Body of pancreas (tissue), 4 donors: ENCODE measurements around the gene DCLRE1C. TPM values are rescaled to one million over a fixed set of nuclear protein-coding genes. Genes with fewer than 3 reads are reported as not detected.
"Not testable (repeated sequence)": the region's sequence is repeated elsewhere in the genome, so short reads cannot be mapped to it uniquely, and the experiment has no call there.

Experiments used
- ATAC-seq: fragments of 150-250 bp; one replicate; pipeline ENCODE4 v1.9.1; 2016
- DNase-seq, 4 donors: peaks; one replicate each; pipeline ENCODE4 v3.0.0-alpha.2; 2019
- H3K27ac ChIP-seq, 4 donors: fragments of 200-600 bp; sonication (generic); 1 replicate in 3 of 4; 2 replicates in 1 of 4; pipeline versions ENCODE4 v1.5.1 to v1.6.1; 2016 to 2019; ENCODE audit warnings: mild to moderate bottlenecking in 1 of 4, mixed read lengths in 1 of 4, moderate library complexity in 1 of 4
- H3K27me3 ChIP-seq, 2 donors: fragments of 200-600 bp; sonication (generic); one replicate each; pipeline ENCODE4 v1.6.0; 2016; ENCODE audit warnings: mild to moderate bottlenecking in 1 of 2
- H3K36me3 ChIP-seq, 2 donors: fragments of 200-600 bp; sonication (generic); replicated peaks in 1 of 2; 2 replicates each; pipeline ENCODE4 v1.5.1; 2016; ENCODE audit warnings: low read depth in 2 of 2; ENCODE audit not compliant: insufficient read depth in 1 of 2
- H3K4me1 ChIP-seq: fragments of 200-600 bp; sonication (generic); one replicate; pipeline ENCODE4 v1.6.0; 2016
- H3K4me3 ChIP-seq, 2 donors: fragments of 200-600 bp; sonication (generic); 1 replicate in 1 of 2; 2 replicates in 1 of 2; pipeline ENCODE4 v1.5.1; 2016 to 2019
- H3K9me3 ChIP-seq, 3 donors: fragments of 200-600 bp; sonication (generic); 1 replicate in 2 of 3; 2 replicates in 1 of 3; pipeline ENCODE4 v1.5.1; 2016
- CTCF ChIP-seq, 7 experiments: fragments of 450-650 bp in 4 of 7; fragments of 200-600 bp in 3 of 7; sonication (generic) in 3 of 7; IDR thresholded peaks; one replicate each; pipeline ENCODE4 v1.5.1; 2016 to 2019; ENCODE audit warnings: antibody characterized with exemption in 7 of 7
- POLR2A ChIP-seq, 3 donors: fragments of 450-650 bp; IDR thresholded peaks; one replicate each; pipeline ENCODE4 v1.6.1; 2016; ENCODE audit warnings: antibody characterized with exemption in 3 of 3, mild to moderate bottlenecking in 2 of 3
- WGBS, 2 donors: methylation state at CpG; one replicate each; pipeline ENCODE4 v1.1.5; 2017; 5-methylcytosine and 5-hydroxymethylcytosine counted together
- intact Hi-C: fragments of 100-400 bp; cut with DNase I; formaldehyde crosslinking; loops from one replicate; pipeline ENCODE4 v1.15.1; 2023
- total RNA-seq, 2 donors: library from RNA; depleted of rRNA; stranded (reverse); fragments of >200 nt; gene quantifications; one replicate each; pipeline ENCODE4 v1.1.0, GENCODE V29; 2016

Gene DCLRE1C
- total RNA-seq, 2 donors from 2014 or later = 4.7 to 10.9 TPM

GRCh38 chr10:14953424-14954000 lies 384 bp downstream of the DCLRE1C start:
- intact Hi-C loops = no loop called here
- H3K9me3 ChIP-seq = no peaks in the 10 kb centered on the region

DNA sequence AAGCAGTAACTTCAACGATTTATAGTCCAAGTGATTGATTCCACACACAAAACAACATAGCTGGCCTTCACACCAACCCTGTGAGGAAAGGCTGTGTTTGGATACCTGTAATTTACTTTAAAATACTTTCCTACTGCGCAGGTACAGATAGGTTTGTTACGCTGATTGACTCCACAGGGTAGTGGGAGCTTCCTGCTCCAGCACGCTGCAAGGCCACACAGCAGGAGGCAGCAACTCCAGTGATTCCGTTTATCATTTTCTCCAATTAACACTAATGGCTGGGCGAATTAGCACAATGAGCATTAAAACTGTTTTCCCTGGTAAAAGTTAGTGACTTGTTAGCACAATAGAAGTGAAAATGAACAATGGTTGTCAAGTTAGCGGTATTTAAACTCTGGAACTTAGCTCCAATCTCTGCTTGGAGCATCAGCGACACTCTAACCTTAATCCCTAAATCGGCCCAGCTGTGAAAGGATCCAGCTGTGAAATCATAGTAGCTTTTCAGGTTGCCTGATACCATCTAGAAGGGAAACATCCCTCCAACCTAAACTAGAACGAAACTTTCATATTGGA lies 959 bp downstream of the DCLRE1C start:
- TF ChIP-seq POLR2A (IDR thresholded peaks at IDR 0.05) (no peak), CTCF (IDR thresholded peaks at IDR 0.05) (no peak)
- ATAC-seq = no peak
- WGBS, 2 donors = 38 to 41% methylated on average over 10 of the region's 10 CpGs

More at GRCh38 chr10:14953424-14954000, 384 bp downstream of the DCLRE1C start:
- Histone ChIP-seq H3K4me3 (peak overlapping the region; percentile 14 to 24), H3K36me3 (no peaks in the 10 kb centered on the region), H3K4me1 (peaks cover 25% of the 10 kb centered on the region), H3K27me3 (no peaks in the 10 kb centered on the region), H3K27ac (peak overlapping the region; percentile 76 to 90 (median 86))
- TF ChIP-seq CTCF (IDR thresholded peaks at IDR 0.05) (no peak), POLR2A (IDR thresholded peaks at IDR 0.05) (no peak)
- WGBS, 2 donors = 4 to 9% methylated on average over 16 to 32 of the region's 32 CpGs
- peak; percentile 37 to 55 (median 42) for DNase-seq
- ATAC-seq = peak; percentile 34

GRCh38 chr10:14949291-14949690 lies 4.6 kb downstream of the DCLRE1C start:
- DNase-seq (no peak), ATAC-seq (no peak)
- intact Hi-C loops = no loop called here
- WGBS, 2 donors = 85 to 95% methylated on average over 5 of the region's 5 CpGs
- no peak overlapping the region for H3K4me3 ChIP-seq
- TF ChIP-seq POLR2A (IDR thresholded peaks at IDR 0.05) (no peak), CTCF (IDR thresholded peaks at IDR 0.05) (no peak)
- H3K4me1 ChIP-seq = peaks cover 15% of the 10 kb centered on the region
- no peaks in the 10 kb centered on the region for H3K9me3 ChIP-seq
- H3K27me3 ChIP-seq = no peaks in the 10 kb centered on the region
- H3K36me3 ChIP-seq = peaks cover 0 to 7% of the 10 kb centered on the region in 2 donors
- no peak overlapping the region for H3K27ac ChIP-seq

More for the DNA sequence above, 959 bp downstream of the DCLRE1C start:
- Histone ChIP-seq H3K4me1 (peaks cover 25% of the 10 kb centered on the region), H3K9me3 (no peaks in the 10 kb centered on the region), H3K27ac (peak overlapping the region; percentile 76 to 90 (median 86)), H3K27me3 (no peaks in the 10 kb centered on the region), H3K36me3 (no peaks in the 10 kb centered on the region), H3K4me3 (no peak overlapping the region)
- no peak for DNase-seq
- intact Hi-C loops = no loop called here

GRCh38 chr10:14947268-14947667 lies 6.6 kb downstream of the DCLRE1C start:
- Histone ChIP-seq H3K4me1 (no peaks in the 10 kb centered on the region), H3K4me3 (no peak overlapping the region), H3K27ac (no peak overlapping the region), H3K9me3 (no peaks in the 10 kb centered on the region), H3K36me3 (peaks cover 0 to 12% of the 10 kb centered on the region in 2 donors), H3K27me3 (no peaks in the 10 kb centered on the region)
- DNase-seq (no peak), ATAC-seq (no peak)
- no peak for TF ChIP-seq CTCF (IDR thresholded peaks at IDR 0.05)
- no peak for TF ChIP-seq POLR2A (IDR thresholded peaks at IDR 0.05)
- 89 to 97% methylated on average over 1 of the region's 1 CpG for WGBS, 2 donors
- intact Hi-C loops = no loop called here

- no peak overlapping the region for H3K4me3 ChIP-seq
- no peak overlapping the region for H3K27ac ChIP-seq
- H3K9me3 ChIP-seq = no peaks in the 10 kb centered on the region
- H3K4me1 ChIP-seq = no peaks in the 10 kb centered on the region
- H3K36me3 ChIP-seq = peaks cover 0 to 13% of the 10 kb centered on the region in 2 donors
- no peaks in the 10 kb centered on the region for H3K27me3 ChIP-seq
- no peak for ATAC-seq
- intact Hi-C loops = no loop called here
- DNase-seq = no peak
- no peak for TF ChIP-seq CTCF (IDR thresholded peaks at IDR 0.05)
- TF ChIP-seq POLR2A (IDR thresholded peaks at IDR 0.05) = no peak
- WGBS, 2 donors = 91 to 92% methylated on average over 5 of the region's 5 CpGs
Observed at GRCh38 chr10:14945108-14945507, 8.8 kb downstream of the DCLRE1C start.

GRCh38 chr10:14942950-14943338 lies 11.0 kb downstream of the DCLRE1C start:
- WGBS, 2 donors = 90 to 100% methylated on average over 7 of the region's 7 CpGs
- intact Hi-C loops, H3K27ac ChIP-seq, H3K4me3 ChIP-seq, ATAC-seq, H3K27me3 ChIP-seq, H3K4me1 ChIP-seq, H3K9me3 ChIP-seq, DNase-seq: not testable (repeated sequence)
- peaks cover 0 to 13% of the 10 kb centered on the region in 2 donors for H3K36me3 ChIP-seq
